NCI-H82 (cell line): ENCODE data around the gene ATP5ME.
"Not testable (repeated sequence)": the region's sequence is repeated elsewhere in the genome, so short reads cannot be mapped to it uniquely, and the experiment has no call there.

Experiments
- DNase-seq: peaks from one replicate; lab custom pipeline; 2025; lab: John Stamatoyannopoulos, UW

ATP5ME gene

DNA sequence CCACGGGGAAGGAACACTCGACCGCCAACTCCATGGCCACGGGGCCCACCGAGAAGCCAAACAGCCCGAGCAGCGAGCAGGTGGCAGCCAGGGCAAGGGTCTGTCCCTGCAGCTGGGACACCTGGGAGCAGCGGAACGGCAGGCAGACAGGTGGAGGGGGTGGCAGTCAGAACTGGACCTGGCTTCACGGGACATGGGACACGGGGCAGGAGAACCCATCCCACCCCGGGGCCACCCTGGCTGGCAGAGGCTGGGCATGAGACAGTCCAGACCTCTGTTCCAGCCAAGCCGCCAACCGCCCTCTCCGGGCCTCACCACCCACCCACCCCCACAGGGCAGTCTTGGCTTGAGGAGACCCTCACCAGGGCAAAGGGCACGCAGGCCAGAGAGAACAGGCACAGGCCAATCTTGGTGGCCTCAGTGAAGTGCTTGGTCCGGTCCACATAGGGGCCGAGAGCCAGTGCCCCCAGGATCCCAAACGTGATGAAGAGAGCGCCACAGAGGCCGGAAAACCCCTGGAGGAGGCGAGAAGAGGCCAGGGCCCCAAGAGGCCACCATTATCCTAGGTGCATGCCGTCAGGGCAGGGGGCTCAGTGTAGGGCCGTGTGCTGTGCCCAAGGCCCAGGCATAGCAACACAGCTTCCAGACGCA is 9.3 kb upstream of the ATP5ME start:
- DNase-seq: no peak

DNA sequence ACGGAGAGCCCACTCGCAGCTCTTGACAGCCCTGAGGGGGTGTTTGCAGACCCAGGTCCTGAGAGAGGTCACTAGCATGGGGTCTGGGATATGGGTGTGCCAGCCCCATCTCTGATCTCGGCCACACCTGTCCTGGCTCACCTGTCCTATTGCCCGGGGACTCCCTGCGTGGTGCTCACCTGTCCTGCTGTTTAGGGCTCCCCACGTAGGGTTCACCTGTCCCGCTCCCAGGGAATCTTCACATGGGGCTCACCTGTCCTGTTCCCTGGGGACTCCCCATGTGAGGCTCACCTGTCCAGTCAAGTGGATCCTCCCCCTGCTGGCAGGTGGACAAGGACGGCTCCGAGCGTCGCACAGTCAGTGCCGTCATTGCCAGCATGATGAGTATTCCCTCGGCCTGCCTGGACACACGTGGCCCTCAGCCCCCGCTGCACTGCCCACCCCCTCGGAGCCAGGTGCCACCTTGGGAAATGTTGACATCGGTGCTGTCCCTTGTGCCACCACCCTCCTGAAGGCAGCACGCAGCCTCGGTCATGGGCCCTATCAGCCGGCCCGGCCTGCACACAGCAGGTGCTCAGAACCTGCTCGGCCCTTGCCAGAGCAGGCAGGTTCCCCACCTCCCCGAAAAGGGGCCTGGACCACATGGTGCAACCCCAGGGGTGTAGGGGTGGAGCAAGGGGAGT is 8.6 kb upstream of the ATP5ME start:
- no peak for DNase-seq

DNA sequence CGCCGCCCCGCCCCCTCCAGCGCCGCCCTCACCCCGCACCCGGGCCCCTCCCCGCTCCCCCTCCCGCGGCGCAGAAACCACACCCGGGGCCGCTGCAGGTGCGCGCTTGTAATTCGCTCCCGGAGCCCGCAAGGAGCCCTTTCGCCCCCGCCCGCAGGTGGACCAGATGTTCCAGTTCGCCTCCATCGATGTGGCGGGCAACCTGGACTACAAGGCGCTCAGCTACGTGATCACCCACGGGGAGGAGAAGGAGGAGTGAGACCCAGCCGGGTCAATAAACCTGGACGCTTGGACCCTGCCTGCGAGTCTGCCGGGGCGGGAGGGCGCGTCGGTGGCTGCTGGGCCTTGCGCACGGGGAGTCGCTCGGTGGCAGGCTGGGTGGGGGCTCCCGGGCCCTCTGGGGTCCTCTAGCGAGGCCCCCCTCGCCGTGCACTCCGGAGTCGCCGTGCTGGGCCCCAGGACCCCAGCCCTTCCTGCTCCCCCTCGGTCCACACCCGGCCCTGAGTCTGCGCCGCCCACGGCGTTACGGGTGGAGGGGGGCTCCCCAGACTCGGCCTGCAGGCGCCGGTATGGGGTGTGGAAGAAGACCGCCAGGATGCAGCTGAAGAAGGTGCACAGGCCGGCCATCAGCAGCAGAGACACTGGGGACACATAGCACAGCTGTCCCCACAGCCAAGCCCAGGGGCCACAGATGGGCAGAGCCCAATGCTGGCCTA is 7.8 kb upstream of the ATP5ME start:
- DNase-seq: peak; percentile 63

- DNase-seq: peak; percentile 68
Measured at GRCh38 chr4:680928-681645, 7.0 kb upstream of the ATP5ME start.

DNA sequence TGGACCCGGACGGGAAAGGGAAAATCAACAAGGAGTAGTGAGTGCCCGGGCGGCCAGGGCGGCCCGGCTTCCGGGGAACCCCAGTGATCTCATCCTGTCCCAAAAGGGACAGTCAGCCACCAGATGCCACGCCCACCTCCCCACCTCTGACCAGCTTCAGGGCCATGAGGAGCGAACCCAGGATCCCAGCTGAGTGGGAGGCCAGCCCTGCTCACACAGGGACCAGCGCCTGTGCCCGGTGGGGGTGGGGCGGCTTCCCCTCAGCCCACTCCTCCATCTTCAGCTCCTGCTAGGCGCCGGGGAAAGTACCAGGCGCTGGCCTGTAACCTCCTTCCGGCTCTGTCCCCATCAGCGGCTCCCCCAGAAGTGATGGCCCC is 6.5 kb upstream of the ATP5ME start:
- no peak for DNase-seq

GRCh38 chr4:680091-680490 is 6.0 kb upstream of the ATP5ME start:
- no peak for DNase-seq

- DNase-seq: no peak
Measured at GRCh38 chr4:679629-680028, 5.6 kb upstream of the ATP5ME start.

DNA sequence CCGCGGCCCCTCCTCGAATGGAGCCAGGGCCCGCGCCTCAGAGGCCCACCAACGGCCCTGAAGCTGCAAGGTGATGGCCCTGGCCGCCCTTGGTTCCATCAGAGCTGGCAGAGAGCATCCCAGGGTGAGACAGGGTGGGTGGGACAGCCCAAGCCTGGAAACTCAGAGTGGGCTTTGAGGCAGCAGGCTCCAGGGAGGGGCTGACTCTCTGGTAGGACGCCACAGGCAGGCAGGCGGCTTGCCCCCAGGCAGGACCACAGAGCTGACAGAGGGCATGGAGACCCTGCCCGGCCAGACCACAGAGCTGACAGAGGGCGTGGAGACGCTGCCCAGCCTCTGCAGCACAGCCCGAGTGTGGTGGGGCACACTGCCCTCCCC is 5.0 kb upstream of the ATP5ME start:
- DNase-seq: no peak

- no peak for DNase-seq
Measured at GRCh38 chr4:678331-679103, 4.4 kb upstream of the ATP5ME start.

GRCh38 chr4:677431-678293 is 3.6 kb upstream of the ATP5ME start:
- no peak for DNase-seq

DNA sequence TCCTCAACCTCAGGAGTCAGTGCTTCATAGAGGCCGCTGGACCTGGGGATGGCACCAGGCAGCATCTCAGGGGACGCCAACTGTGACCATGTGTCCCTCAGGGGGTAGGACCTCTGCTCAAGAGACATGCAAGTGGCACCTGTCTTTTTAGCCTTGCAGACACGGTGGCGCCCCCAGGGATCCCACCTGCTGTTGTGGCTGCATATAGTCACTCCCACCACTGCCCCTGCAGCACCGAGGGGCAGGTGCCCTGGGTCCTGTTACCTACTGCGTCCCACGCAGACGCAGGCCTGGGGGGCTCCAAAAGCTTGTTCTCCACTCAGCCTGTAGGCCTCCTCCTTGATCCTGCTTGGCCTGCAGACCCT is 2.8 kb upstream of the ATP5ME start:
- DNase-seq: no peak

DNA sequence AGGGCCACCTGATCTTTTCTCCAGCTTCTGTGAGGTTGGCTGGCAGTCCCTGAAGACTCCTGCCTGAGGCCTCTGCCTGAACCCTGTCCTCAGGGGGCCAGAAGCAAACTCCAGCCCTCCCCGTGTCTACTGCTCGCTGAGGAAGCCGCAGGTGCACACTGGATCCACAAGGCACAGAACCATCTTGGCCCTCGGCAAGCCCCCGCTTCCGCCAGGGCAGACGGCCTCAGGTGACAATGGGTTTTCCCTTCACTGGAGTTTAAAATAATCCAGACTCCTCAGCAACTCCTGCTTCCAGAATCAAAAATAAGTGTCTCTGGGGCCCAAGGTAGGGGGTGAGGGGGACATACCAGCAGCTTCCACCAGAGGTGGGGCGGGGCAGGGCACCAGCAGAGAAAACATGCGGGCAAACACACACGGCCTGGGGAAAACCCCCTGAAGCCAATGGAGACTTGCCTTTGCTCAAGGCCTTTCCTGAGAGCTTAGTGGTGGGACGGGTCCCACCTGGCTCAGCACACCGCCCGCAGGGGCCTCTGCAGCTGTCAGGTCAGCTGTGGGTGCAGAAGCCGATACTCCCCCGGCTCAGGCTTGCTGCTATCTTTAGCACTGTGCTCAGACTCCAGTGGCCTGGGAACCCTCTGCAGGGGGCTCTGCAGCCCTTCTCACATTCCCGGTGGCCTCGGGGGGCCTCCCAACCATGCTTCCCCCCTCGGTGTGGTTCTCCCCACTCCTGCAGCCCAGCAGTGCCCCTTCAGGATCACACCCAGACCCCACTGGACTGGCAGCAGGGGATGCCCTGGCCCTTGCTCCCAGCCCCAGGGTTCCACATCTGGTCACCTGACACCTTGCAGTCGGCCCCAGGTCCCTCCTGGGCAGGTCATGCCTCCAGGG is 2.1 kb upstream of the ATP5ME start:
- no peak for DNase-seq

DNA sequence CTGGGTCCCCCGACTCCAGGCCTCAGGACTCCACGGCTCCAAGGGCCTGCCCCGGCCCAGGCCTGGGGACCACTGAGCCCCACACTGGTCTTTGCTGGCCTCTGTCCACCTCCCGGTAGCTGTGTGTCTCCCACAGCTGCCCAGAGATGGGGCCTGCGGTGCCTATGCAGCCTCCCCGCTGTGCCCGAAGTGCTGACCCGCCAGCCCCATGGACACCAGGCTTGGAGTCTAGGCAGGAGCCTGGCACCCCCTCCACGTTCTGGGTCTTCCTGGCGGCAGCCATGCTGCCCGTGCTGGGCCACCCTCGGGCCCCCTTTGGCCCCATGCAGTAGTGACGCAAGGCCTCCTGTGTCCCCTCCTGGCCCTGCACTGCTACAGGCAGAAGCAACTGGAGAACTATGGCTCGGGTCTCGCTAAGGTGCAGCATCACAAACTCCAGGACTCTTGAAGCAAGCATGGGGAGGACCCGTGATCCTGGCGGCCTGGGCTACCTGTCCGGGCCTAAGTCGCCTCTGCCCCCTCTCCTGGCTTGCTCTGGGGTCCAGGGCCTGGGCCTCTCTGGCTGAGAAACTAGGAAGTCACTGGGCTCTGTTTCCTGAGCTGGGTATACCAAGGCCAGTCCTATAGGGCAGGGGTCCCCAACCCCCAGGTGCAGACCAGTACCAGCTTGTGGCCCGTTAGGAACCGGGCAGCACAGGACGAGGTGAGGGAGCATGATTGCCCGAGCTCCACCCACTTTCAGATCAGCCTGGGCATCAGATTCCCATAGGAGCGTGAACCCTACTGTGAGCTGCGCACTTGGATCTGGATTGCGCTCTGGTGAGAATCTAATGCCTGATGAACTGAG is 1.2 kb upstream of the ATP5ME start:
- no peak for DNase-seq

DNA sequence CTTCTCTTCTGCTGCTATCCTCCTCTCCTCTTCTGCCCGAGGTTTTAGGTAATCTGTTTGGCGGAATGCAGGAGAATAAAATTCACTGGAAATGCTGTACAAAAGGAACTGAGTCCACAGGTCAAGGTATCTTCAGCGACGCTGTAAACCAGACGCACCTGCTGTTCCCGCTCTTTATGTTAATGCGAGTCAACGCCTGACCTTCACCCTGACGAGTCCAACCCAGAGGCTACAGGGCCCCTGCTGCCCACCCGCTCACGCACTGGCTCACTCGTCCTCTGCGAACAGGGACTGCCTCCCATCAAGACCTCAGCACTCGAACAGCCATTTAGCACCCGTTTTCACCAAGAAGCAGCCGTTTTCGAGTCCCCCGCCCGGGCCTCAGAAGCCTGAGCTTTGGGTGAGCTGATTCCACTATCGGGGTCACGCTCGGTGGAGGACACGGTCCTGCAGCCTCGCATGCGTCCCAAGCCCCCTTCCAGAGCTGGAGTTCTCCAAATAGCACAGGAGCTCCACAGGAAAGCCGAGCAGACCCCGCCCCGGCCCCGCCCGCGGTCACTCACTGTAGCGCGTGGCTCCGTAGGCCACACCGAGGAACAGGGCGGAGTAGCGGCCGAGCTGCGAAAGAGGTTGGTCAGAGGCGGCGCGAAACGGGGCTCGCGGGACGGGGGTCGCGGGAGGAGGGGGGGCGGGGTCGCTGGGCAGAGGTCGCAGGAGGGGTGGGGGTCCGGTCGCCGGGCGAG is 556 bp downstream of the ATP5ME start:
- no peak for DNase-seq

DNA sequence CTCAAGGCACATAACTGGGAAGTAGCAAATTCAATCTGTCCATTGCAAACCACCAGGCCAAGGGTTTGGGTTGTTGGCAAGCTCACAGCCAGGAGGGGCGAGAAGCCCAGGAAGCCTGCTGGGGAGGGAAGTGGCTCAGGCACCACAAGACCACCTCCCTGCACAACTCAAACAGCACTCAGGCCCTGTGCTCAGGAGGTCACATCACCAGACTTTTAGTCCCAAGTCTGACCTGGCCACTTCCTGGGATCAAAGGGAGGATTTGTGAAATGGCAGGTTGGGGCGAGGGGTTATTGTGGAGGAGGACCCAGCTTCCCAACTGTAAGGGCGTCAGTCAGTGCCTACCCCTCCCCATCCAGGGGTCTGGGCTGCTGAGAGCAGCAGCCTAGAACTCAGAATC is 2.3 kb downstream of the ATP5ME start:
- DNase-seq: no peak

- DNase-seq: peak; percentile 79
Measured at GRCh38 chr4:669806-670559, 4.1 kb downstream of the ATP5ME start.

DNA sequence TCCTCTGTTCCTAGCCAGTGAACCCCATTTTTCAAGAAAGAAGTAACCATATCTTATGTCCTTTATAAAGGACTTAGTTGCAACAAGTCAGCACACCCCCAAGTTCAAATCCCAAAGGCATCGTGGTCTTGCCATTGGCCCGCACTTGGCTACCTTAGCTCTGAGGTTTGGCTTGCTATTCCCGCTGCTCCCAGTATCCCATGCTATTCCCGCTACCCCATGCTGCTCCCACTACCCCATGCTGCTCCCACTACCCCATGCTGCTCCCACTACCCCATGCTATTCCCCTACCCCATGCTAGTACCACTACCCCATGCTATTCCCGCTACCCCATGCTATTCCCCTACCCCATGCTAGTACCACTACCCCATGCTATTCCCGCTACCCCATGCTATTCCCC is 5.9 kb downstream of the ATP5ME start:
- DNase-seq: not testable (repeated sequence)

DNA sequence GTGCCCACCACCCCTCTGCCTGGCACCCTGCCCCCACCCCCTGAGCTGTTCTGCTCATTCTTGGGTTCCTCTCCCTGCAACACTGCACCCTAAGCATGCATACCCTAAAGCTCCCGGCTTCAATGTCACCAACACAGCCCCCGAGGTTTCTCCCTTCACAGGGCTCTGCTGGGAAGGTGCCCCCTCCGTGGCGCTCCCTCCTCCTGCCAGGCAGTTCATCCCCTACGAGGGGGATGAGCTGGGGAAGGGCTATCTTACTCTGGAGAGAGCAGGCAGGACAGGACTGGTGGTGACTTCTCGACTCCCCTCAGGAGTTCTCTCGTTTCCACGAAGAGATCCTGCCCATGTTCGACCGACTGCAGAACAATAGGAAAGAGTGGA is 6.5 kb downstream of the ATP5ME start:
- DNase-seq: no peak
